Forelimb muscle (tissue), 1 donor: ENCODE measurements around the gene UVRAG. TPM values are rescaled to one million over a fixed set of nuclear protein-coding genes. Genes with fewer than 3 reads are reported as not detected.

Experiments used
- DNase-seq: peaks from one replicate; pipeline ENCODE4 v3.0.0-alpha.2; 2013; ENCODE audit warnings: low read depth
- polyA plus RNA-seq: library from polyadenylated mRNA; unstranded; fragments of 120-200 nt; gene quantifications from one replicate; pipeline ENCODE4 v1.2.1, GENCODE V29; 2013; ENCODE audit not compliant: insufficient read length

UVRAG gene
- polyA plus RNA-seq, 1 donor, result 8.1 TPM

DNA sequence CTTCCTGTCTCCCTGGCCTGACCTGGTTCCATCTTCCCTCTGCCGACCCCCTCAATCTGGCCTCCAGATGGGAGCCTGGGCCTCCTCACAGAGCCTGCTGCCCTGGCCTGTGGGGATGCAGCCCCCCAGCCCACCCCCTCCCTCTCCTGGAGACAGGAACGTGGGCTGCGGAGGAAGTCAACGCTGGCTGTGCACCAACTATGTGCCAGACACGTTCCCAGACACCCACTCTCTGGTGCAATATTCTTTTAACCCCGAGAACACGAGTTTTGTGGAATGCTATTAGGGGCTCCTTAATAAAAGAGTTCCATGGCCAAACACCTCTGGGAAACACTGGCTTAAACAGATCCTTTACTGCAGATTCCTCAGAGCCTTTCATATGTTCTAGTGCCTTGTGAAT lies 375.4 kb downstream of the UVRAG start:
- DNase-seq, result no peak

Other genes with a start within 250 kb of the UVRAG start
- 10.7 TPM for gene MAP6, start 146.2 kb upstream of the UVRAG start, polyA plus RNA-seq
- not detected for gene MOGAT2, start 97.4 kb upstream of the UVRAG start, polyA plus RNA-seq
- gene DGAT2, start 46.4 kb upstream of the UVRAG start, polyA plus RNA-seq, result 0.34 TPM